G401 (cell line): ENCODE results near the gene MCM3AP. TPM values are rescaled to one million over a fixed set of nuclear protein-coding genes. Genes with fewer than 3 reads are reported as not detected.

ENCODE experiments used
- DNase-seq: peaks from one replicate; pipeline ENCODE4 v3.0.0-alpha.2; 2015; ENCODE audit warnings: low spot score
- in situ Hi-C: cut with HindIII; loops from 2 replicates; pipeline ENCODE4 v1.10.0; 2016; ENCODE audit warnings: low sequenced_read_pairs, mixed read lengths
- total RNA-seq: library from RNA; depleted of rRNA; stranded (reverse); fragments of >200 nt; shearing (Covaris generic); gene quantifications from 2 replicates; pipeline ENCODE4 v1.2.3, GENCODE V29; 2014; rRNA removed

Gene MCM3AP
- total RNA-seq, 1 experiment from 2014 or later, result 127 TPM

DNA sequence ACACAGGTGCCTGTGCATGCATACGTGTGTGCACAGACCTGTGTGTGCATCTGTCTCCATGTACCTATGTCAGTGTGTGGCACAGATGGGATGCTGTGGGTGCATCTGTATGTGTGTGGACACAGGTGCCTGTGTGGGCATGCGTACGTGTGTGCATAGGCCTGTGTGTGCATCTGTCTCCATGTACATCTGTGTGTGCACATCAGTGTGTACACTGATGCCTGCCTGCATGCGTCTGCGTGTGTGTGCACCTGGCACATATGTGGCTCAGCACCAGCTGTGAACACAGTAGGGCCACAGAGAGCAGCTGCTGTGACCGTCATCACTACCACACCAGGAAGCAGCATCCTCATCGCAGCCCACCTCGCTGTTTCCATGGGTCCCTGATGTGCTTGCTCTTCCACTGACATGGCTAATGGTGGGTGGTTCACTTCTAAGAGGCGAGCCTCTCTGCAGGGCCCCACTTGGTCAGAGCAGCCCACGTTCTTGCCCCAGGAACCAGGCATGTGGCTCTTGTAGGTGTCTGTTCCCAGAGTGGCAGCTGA, 91.5 kb downstream of the MCM3AP start:
- DNase-seq, result no peak
- in situ Hi-C loops, result no loop called here

DNA sequence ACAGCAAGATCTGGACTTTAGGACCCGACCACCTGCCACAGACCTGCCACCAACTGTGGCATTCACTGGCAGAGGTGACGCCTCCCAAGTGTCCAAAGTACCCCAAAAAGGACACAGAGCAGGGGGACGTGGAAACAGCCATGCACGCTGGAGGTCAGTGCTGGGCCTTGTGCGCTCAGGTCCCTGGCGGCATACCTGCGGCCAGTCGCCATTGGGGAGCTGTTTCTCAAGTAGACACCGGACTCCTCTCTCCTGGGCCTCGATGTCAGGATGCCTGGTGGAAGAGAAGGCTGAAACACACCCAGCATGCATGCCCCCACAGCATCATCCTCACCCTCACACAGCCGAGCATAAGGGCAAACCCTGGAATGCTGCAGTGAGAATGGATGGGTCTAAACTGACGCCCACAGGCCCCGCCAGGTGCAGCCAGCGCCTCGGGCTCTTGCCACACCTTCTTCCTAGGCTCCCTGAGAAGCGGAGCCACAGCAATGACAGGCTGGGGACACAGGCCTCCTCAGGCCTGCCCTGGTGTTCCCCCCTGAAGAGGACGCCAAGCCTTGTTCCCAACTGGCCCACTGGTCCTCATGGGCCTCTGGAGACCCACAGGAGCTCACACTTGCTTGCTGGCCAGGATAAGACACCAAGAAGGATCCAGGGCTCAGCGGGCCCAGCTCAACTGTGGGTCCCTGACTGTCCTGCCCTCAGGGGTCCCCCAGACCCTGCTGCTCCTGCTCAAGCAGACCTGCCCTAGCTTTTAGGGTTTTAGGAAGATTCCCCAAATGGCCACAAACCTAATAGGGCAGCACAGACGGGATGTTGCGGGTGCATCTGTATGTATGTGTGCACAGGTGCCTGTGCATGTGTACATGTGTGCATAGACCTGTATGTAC, 93.5 kb downstream of the MCM3AP start:
- in situ Hi-C loops, result no loop called here
- no peak for DNase-seq

DNA sequence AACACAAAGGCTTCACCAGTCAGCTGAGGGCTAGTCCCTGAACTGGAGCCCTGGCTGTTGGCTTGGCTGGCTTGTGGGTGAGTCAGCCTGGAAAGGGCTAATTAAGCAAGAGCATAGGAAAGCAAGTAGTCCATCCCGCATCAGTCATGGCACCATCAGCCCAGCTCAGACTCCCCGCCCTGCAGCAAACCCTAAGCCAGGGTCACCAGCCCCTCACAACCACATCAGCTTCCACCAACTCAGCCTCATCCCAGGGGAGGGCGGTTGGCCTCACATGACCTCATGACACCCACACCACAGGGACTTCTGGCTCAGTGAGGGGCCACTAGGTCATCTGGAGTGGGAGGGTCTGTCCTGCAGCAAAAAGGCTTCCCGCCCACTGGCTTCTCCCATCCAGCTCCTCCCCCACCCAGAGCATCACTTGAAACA, 94.1 kb downstream of the MCM3AP start:
- DNase-seq, result no peak
- in situ Hi-C loops, result no loop called here

DNA sequence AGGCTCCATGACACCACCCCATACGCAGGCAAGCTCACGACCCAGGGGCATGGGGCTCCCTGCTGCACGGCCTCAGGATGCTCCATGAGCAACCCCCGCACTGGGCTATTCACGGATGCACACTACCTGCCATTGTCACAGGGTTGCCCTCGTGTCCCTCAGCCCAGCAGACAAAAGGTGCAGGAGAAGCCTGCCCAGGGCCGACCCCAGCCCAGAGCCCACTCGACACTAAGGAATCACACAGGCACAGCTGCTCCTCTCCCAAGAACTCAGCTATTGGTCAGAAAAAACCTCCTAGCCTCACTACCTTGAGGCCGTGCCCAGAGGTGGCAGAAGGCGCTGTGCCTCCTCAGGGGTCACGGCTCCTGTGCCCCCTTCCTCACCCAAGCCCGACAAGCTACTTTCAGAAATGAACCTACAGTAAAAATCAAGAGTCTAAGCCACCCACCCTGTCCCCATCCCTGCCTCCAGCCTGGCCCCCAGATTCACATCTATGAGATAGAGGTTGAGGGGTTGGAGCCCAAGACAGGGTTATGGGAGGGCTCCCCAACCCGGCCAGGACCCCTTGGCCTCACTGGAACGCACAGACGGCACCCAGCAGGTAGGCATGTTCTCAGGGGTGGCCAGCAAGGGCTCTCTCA, 94.8 kb downstream of the MCM3AP start:
- in situ Hi-C loops, result no loop called here
- no peak for DNase-seq

DNA sequence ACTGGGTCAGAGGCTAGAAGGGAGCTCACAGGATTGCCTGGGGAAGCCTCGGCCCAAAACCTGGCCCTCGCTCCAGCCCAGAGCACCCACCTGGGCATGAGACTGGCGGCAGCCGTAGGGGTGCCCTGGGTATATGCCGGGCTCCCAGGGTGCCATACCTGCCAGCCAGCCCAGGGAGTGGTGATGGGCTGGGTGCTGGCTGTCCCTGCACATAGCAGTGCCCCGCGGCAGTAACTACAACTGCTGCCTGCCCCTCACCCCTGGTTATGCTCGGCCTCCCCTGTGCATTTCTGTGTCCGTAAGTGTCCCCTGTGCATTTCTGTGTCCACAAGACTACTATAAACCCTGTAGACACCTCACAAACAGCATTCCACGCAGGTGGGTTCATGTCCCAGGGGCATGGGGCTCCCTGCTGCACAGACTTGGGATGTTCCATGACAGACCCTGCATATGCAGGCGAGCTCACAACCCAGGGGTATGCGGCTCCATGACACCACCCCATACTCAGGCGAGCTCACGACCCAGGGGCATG, 95.4 kb downstream of the MCM3AP start:
- DNase-seq, result no peak
- in situ Hi-C loops, result no loop called here

DNA sequence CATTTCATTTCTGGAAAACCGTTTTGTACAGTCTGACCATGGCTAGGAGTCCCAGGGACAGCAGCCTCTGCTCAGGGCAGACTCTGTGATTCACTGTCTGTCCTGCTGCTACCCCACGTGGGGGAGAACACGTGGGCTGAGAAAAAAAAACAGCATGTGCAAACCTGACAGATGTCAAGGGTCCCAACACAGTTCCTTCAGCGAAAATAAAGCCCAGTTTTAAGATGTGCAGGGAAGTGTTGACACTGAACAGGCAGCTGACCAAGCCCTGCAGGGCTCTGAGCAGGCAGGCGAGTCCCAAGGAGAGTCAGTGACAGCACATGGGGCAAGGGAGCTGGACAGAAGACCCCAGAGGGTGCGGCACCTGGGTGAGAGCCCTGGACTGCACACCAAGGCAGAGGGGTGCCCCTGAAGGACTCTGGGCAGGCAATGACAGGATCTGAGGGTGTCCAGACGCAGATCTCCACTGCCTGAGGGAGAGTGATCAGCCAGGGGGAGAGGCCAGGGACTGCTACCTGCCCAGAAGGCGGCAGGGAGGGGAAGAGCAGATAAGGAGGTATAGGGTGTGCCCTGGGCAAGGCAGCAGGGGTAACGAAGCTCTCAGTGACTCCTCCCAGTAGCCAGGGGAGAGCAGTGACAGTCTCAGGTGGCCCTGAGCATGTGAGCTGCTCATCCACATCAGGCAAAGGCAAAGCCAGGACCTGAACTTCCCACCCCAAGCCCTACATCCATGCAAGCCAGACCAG, 96.0 kb downstream of the MCM3AP start:
- in situ Hi-C loops, result no loop called here
- DNase-seq, result no peak

DNA sequence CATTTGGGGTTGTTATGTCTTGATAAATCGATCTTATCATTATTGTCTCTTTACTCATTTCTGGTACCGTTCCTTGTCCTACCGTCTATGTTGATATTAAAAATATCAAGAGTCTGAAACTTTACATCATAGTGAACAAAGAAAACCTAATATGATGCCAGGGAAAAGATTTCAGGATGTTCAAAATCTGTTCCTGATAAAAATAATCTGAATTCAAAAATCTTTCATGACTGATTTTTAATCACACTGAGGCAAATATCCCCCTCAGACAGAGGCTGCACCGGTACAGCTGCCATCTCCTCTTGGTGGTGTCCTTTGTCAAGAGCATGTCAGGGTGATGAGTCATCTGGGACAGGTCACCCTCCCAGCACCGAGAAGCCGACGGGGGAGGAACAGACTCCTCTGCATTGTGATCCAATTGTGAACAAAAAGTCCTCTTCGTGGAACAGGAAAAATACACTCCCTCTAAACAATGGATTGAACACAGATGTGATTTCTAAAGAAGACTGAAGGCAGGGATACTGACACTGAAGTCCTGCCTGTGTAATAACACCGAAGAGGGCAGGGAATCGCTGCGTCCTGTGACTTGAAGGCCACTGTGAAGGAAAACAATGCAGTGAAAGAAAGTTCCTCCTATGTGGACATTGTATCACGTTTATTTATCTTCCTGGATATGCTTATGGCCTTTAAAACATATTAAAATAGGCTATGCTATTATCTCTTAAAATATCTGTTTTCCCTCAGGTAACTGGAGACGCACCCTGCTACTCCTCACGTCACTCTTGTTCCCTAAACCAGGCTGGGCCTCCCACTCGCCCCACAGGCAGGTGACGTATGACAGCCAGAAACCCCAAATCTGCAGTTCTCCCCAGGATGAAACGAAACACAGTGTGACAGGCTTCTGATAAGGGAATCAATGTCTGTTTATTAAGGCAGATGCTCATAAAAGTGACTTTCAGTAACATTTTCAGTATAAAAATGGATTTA, 96.9 kb downstream of the MCM3AP start:
- no peak for DNase-seq
- in situ Hi-C loops, result no loop called here

DNA sequence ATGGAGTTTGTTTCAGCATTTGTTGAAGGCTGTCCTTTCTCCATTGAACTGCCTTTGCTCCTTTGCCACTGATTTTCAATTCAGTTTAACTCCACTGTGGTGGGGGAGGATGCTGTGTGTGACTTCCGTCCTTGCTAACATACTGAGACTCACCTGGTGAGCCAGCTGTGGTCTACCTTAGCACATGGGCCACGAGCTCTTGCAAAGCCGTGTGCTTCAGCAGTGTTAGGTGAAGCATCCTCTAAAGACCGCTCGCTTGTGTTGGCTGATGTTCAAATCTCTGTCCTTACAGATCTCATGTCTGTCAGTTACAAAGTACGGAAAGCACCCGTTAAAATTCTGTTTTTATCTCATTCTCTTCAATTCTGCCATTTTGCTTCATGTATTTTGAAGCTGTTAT, 97.6 kb downstream of the MCM3AP start:
- in situ Hi-C loops, result no loop called here
- DNase-seq, result no peak

DNA sequence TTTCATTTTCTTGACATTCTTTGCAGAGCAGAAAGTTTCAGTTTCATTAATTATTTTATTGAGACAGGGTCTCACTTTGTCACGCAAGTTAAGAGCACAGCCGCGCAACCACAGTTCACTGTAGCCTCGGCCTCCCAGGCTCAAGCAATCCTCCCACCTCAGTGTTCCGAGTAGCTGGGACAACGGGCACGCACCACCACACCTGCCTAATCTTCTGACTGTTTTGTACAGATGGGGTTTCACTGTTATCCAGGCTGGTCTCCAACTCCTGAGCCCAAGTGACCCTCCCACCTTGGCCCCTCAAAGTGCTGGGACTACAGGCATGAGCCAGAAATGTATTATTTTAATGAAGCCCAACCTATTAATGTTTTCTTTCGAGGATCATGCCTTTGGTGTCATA, 98.2 kb downstream of the MCM3AP start:
- in situ Hi-C loops, result no loop called here
- DNase-seq, result no peak

DNA sequence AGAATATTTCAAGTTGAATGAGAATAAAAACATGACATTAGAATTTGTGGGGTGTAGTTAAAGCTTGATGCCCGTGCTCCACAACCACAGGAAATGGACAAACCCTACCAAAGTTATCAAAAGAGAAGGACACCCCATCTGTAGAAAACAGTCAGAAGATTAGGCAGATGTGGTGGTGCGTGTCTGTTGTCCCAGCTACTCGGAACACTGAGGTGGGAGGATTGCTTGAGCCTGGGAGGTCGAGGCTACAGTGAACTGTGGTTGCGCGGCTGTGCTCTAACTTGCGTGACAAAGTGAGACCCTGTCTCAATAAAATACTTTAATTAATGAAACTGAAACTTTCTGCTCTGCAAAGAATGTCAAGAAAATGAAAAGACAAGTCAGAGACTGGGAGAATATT, 99.7 kb downstream of the MCM3AP start:
- no peak for DNase-seq
- in situ Hi-C loops, result no loop called here

Other genes with a start within 250 kb of the MCM3AP start
- 69.1 and 79.2 TPM in 2 replicates for gene COL6A2, start 187.5 kb downstream of the MCM3AP start, total RNA-seq
- 1.1 TPM in 1 of 2 replicates, not detected in the other for gene FTCD, start 130.0 kb downstream of the MCM3AP start, total RNA-seq
- gene SPATC1L, start 101.2 kb downstream of the MCM3AP start, total RNA-seq, result 5.9 and 11.2 TPM in 2 replicates
- gene LSS, start 56.8 kb downstream of the MCM3AP start, total RNA-seq, result 59.4 and 66.8 TPM in 2 replicates
- gene YBEY, start 731 bp upstream of the MCM3AP start, total RNA-seq, result 29.0 and 52.6 TPM in 2 replicates
- 7.9 and 8.2 TPM in 2 replicates for gene C21orf58, start 38.3 kb upstream of the MCM3AP start, total RNA-seq
- gene PCNT, start 38.5 kb upstream of the MCM3AP start, total RNA-seq, result 14.3 and 33.5 TPM in 2 replicates
- 23.2 and 32.4 TPM in 2 replicates for gene DIP2A, start 173.3 kb upstream of the MCM3AP start, total RNA-seq